B cell (primary cell): ENCODE measurements around the gene NTRK3.

ENCODE experiments used
- EZH2 ChIP-seq: IDR thresholded peaks from 2 replicates; pipeline ENCODE4 v1.6.1; 2012; ENCODE audit warnings: borderline replicate concordance, low read depth, mild to moderate bottlenecking, moderate library complexity, low read length; ENCODE audit not compliant: insufficient read depth, poor library complexity, severe bottlenecking
- TF ChIP-seq, protein P1 (sequence below): fragments of 200-600 bp; IDR thresholded peaks from one replicate; pipeline ENCODE4 v1.8.0; 2022; ENCODE audit warnings: antibody characterized with exemption, mild to moderate bottlenecking

DNA sequence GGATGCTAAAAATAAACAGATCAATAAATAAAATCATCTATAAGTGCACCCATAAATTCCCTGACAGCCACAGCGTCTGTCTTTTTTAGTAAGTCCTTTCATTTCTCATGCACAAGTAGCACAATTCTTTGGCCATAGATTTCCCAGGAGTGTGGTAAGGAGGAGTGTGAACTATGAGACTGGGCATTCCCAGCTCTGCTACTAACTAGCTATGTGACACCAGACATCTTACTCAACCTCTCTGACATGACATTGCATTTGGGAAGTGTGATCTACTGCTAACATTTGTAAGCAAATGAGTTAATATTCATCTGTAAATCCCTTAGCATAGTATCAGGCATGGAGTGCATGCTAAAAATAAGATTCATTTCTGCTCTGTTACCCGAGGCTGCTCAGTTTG lies 301.7 kb downstream of the NTRK3 start:
- TF ChIP-seq, protein P1, sequence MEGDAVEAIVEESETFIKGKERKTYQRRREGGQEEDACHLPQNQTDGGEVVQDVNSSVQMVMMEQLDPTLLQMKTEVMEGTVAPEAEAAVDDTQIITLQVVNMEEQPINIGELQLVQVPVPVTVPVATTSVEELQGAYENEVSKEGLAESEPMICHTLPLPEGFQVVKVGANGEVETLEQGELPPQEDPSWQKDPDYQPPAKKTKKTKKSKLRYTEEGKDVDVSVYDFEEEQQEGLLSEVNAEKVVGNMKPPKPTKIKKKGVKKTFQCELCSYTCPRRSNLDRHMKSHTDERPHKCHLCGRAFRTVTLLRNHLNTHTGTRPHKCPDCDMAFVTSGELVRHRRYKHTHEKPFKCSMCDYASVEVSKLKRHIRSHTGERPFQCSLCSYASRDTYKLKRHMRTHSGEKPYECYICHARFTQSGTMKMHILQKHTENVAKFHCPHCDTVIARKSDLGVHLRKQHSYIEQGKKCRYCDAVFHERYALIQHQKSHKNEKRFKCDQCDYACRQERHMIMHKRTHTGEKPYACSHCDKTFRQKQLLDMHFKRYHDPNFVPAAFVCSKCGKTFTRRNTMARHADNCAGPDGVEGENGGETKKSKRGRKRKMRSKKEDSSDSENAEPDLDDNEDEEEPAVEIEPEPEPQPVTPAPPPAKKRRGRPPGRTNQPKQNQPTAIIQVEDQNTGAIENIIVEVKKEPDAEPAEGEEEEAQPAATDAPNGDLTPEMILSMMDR: no peak
- no peak for TF ChIP-seq EZH2
